Measurements from ENCODE around the gene ASB16. TPM values are rescaled to one million over a fixed set of nuclear protein-coding genes. Genes with fewer than 3 reads are reported as not detected.

The ASB16 gene
- total and polyA plus RNA-seq, 3 donors from 2014 or later, result 0.86 to 5.7 (median 2.5) TPM

DNA sequence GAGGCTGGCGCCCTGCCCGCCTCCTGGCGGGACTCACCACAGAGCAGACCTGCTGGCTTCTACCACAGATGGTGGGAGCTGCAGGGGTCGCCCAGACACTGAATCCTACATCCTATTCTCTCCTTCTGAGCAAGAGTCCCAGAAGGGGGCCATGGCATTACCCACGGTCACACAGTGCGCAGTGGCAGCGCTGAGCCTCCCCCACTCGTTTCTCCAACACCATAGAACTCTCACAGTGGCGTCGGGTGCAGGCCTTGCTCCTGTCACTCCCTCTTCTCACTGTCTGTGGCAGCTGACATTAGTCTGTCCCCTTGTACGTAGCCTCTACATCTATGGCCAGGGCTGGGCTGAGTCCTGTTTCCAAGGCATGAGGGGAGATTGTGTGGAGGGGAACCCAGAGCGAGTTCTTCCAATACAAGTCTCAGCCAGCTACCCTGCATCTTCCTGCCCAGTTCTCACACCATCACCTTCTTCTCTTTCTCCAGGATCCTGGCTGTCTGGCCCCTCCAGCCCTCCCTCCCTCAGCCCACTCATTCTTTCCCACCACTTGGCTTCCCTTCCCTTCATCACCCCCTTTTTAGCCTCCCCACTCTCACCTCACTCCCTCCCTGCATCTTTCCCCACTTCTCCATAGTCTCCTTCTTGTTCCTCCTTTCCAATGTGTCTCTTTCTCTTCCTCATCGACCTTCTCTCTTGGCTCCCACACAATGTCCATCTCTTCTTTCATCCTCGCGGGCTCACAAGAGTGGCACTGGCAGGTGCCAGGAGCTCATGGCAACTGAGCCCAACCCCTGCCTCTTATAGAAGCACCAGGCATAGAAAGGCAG lies 43.1 kb downstream of the ASB16 start:
- peak overlapping the region in 1 of 2 donors; percentile 24 for H3K27ac ChIP-seq
- H3K4me1 ChIP-seq, result peaks cover 34% of the 10 kb centered on the region
- intact Hi-C loops (cut with DNase I; ENCODE audit: low total_unique reads), result no loop called here
- H3K27me3 ChIP-seq, result no peaks in the 10 kb centered on the region
- DNase-seq, result no peak
- peaks cover 1% of the 10 kb centered on the region for H3K36me3 ChIP-seq (ENCODE audit: low read depth, missing control alignments)
- no peak overlapping the region for H3K4me3 ChIP-seq
- TF ChIP-seq, protein P1, sequence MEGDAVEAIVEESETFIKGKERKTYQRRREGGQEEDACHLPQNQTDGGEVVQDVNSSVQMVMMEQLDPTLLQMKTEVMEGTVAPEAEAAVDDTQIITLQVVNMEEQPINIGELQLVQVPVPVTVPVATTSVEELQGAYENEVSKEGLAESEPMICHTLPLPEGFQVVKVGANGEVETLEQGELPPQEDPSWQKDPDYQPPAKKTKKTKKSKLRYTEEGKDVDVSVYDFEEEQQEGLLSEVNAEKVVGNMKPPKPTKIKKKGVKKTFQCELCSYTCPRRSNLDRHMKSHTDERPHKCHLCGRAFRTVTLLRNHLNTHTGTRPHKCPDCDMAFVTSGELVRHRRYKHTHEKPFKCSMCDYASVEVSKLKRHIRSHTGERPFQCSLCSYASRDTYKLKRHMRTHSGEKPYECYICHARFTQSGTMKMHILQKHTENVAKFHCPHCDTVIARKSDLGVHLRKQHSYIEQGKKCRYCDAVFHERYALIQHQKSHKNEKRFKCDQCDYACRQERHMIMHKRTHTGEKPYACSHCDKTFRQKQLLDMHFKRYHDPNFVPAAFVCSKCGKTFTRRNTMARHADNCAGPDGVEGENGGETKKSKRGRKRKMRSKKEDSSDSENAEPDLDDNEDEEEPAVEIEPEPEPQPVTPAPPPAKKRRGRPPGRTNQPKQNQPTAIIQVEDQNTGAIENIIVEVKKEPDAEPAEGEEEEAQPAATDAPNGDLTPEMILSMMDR (IDR thresholded peaks at IDR 0.05), result no peak
- no peak for TF ChIP-seq POLR2A (IDR thresholded peaks at IDR 0.05)
- H3K9me3 ChIP-seq, result no peaks in the 10 kb centered on the region
- 79 to 84% methylated on average over 12 to 15 of the region's 15 CpGs for WGBS, 2 donors

DNA sequence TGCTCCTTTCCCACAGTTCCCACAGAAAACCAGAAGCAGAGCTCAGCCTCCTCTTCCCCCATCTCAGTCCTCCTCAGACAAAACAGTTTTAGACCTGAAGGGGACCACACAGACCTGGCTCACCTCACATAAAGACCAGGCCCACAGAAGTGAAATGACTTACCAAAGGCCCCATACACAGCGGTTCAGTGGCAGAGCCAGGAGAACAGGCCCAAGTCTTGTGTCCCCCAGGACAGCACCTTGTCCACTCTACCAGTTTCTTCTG lies 43.7 kb downstream of the ASB16 start:
- Histone ChIP-seq H3K4me3 (no peak overlapping the region), H3K36me3 (ENCODE audit: low read depth, missing control alignments) (no peaks in the 10 kb centered on the region), H3K27me3 (no peaks in the 10 kb centered on the region), H3K4me1 (peaks cover 34% of the 10 kb centered on the region), H3K9me3 (no peaks in the 10 kb centered on the region), H3K27ac (no peak overlapping the region)
- WGBS, 2 donors, result 89 to 92% methylated on average over 1 of the region's 1 CpG
- intact Hi-C loops (cut with DNase I; ENCODE audit: low total_unique reads), result no loop called here
- TF ChIP-seq, protein P1 (IDR thresholded peaks at IDR 0.05), result no peak
- no peak for TF ChIP-seq POLR2A (IDR thresholded peaks at IDR 0.05)
- no peak for DNase-seq

DNA sequence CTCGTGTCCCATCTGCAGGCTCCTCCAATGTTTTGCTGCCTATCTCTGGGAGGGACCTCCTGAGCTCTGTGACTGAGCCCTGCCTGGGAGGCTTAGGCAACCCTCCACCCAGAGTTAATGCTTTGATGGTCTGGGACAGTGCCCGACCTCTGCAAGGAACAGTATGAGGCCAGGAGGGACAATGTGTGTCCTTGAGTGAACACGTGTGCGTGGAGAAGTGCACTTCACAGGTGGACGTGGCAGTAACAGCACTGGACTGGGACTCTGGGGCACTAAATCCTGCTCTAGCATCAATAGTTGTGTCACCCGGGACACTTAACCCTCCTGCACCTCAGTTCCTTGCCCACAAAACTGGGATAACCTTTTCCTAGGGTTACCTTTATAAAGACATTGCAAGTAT lies 44.4 kb downstream of the ASB16 start:
- no peaks in the 10 kb centered on the region for H3K27me3 ChIP-seq
- H3K27ac ChIP-seq, result no peak overlapping the region
- H3K36me3 ChIP-seq (ENCODE audit: low read depth, missing control alignments), result no peaks in the 10 kb centered on the region
- DNase-seq, result no peak
- H3K4me1 ChIP-seq, result peaks cover 34% of the 10 kb centered on the region
- intact Hi-C loops (cut with DNase I; ENCODE audit: low total_unique reads), result no loop called here
- TF ChIP-seq, protein P1 (IDR thresholded peaks at IDR 0.05), result no peak
- TF ChIP-seq POLR2A (IDR thresholded peaks at IDR 0.05), result no peak
- 87 to 98% methylated on average over 6 of the region's 6 CpGs for WGBS, 2 donors
- no peaks in the 10 kb centered on the region for H3K9me3 ChIP-seq
- no peak overlapping the region for H3K4me3 ChIP-seq

DNA sequence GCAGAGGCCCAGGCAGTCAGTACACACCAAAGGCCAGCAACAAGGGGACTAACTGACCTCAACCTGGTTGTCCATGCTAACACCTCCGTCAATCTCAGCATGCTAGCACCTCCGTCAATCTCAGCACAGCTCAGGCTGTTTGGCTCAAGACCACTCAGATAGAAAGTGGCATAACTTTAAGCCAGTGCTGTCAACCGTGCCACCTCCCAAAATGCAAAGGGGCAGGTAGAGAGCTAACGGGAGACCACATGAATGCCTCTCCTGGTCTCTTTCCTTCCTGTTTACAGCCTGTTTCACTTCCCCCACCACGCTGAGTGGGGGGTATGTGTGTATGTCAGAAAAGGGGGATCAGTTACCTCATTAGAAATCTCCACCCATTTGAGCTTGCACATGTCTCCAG lies 45.7 kb downstream of the ASB16 start:
- H3K27ac ChIP-seq, result no peak overlapping the region

More for the DNA sequence above, 45.7 kb downstream of the ASB16 start:
- no peak overlapping the region for H3K4me3 ChIP-seq
- no peaks in the 10 kb centered on the region for H3K36me3 ChIP-seq (ENCODE audit: low read depth, missing control alignments)
- H3K9me3 ChIP-seq, result no peaks in the 10 kb centered on the region
- intact Hi-C loops (cut with DNase I; ENCODE audit: low total_unique reads), result no loop called here
- 78 to 89% methylated on average over 5 of the region's 5 CpGs for whole genome bisulfite sequencing, 2 donors
- H3K4me1 ChIP-seq, result peaks cover 27% of the 10 kb centered on the region
- no peak for DNase-seq
- H3K27me3 ChIP-seq, result no peaks in the 10 kb centered on the region
- TF ChIP-seq POLR2A (IDR thresholded peaks at IDR 0.05), result no peak
- TF ChIP-seq, protein P1 (IDR thresholded peaks at IDR 0.05), result no peak
